Muscle layer of duodenum (tissue), 2 donors: Measurements from ENCODE around the gene PCDH9.

Source experiments
- H3K27ac ChIP-seq: one replicate; pipeline ENCODE4 v1.7.0; 2013; ENCODE audit warnings: mild to moderate bottlenecking, low read length
- H3K27me3 ChIP-seq: one replicate; pipeline ENCODE4 v1.7.0; 2013; ENCODE audit warnings: low read depth, mild to moderate bottlenecking, control low read depth, low read length
- H3K36me3 ChIP-seq, 2 donors: one replicate each; pipeline ENCODE4 v1.7.0; 2013; ENCODE audit warnings: low read length in 2 of 2, control low read depth in 1 of 2, mild to moderate bottlenecking in 1 of 2; ENCODE audit not compliant: insufficient read depth in 2 of 2, control insufficient read depth in 1 of 2
- H3K4me1 ChIP-seq, 2 donors: one replicate each; pipeline ENCODE4 v1.7.0; 2013; ENCODE audit warnings: low read length in 2 of 2, mild to moderate bottlenecking in 2 of 2, control low read depth in 1 of 2, moderate library complexity in 1 of 2; ENCODE audit not compliant: insufficient read depth in 2 of 2, control insufficient read depth in 1 of 2
- H3K4me3 ChIP-seq, 2 donors: one replicate each; pipeline ENCODE4 v1.7.0; 2013; ENCODE audit warnings: low read length in 2 of 2, low read depth in 1 of 2, mild to moderate bottlenecking in 1 of 2
- H3K9me3 ChIP-seq, 2 donors: one replicate each; pipeline ENCODE4 v1.7.0; 2013; ENCODE audit warnings: low read length in 2 of 2, control low read depth in 1 of 2, mild to moderate bottlenecking in 1 of 2; ENCODE audit not compliant: control insufficient read depth in 1 of 2
- donor health status: healthy.

PCDH9 gene

GRCh38 chr13:66440938-66441337, 789.2 kb downstream of the PCDH9 start:
- Histone ChIP-seq H3K27me3 (no peaks in the 10 kb centered on the region), H3K4me1 (no peaks in the 10 kb centered on the region), H3K4me3 (no peak overlapping the region), H3K9me3 (no peaks in the 10 kb centered on the region), H3K36me3 (no peaks in the 10 kb centered on the region), H3K27ac (no peak overlapping the region)

DNA sequence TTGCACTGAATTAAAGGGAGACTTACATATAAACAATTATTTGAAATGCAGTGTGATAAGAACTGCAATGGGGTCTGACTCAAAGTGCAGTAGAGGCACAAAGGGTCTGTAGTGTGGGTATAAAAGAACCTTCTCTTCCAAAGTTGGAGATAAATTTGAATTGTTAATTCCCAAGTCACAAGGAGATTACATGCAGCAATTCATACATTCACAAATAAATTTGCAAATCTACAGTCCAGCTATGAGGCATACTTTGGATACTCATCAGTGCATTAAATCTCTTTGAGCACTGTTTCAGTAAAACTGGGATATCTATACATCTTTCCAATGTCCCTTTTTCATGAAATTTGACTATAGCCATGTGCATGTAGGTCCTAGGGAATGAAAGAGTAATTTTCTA, 799.4 kb downstream of the PCDH9 start:
- Histone ChIP-seq H3K36me3 (no peaks in the 10 kb centered on the region), H3K27ac (no peak overlapping the region), H3K4me3 (no peak overlapping the region), H3K27me3 (no peaks in the 10 kb centered on the region), H3K4me1 (no peaks in the 10 kb centered on the region), H3K9me3 (no peaks in the 10 kb centered on the region)

DNA sequence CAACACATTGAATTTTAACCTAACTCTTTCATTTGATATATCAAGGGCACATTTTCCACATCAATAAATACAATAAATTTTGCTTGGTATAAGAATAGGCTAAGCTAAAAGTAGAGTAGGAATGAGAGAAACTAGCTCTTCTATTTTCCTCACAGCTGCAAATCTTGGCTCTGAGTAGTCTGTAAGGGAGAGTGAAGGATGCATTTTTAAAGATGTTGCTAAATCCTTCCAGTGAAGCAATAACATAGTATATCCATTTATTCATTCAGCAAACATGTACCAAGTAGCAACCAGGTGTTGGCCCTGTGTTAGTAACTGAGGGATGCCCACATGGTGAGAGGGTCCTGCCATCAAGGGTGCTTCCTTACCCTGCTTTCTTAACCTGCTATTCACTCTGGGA, 799.9 kb downstream of the PCDH9 start:
- no peaks in the 10 kb centered on the region for H3K27me3 ChIP-seq
- no peak overlapping the region for H3K4me3 ChIP-seq
- H3K9me3 ChIP-seq = no peaks in the 10 kb centered on the region
- no peak overlapping the region for H3K27ac ChIP-seq
- H3K36me3 ChIP-seq = no peaks in the 10 kb centered on the region
- H3K4me1 ChIP-seq = no peaks in the 10 kb centered on the region

DNA sequence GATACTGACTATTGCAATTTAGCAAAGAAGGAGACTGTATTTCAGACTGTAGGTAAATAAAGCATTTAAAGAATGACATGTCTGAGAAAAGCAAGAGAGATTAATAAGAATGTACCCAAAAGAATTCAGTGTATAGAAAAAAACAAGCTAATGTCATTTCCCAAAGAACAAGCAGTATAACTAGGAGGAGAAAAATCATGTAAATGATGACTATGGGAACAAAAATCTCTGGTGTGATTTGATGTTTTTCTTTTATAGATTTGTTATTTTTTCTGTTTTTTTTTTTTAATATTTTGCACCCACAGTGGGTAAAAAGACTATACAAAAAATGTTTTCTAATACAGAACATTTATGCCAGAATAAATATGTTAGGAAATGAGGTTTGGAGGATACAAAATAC, 801.0 kb downstream of the PCDH9 start:
- H3K4me1 ChIP-seq = no peaks in the 10 kb centered on the region
- no peak overlapping the region for H3K4me3 ChIP-seq
- H3K27ac ChIP-seq = no peak overlapping the region
- H3K9me3 ChIP-seq = no peaks in the 10 kb centered on the region
- H3K36me3 ChIP-seq = no peaks in the 10 kb centered on the region
- H3K27me3 ChIP-seq = no peaks in the 10 kb centered on the region

- Histone ChIP-seq H3K4me1 (no peaks in the 10 kb centered on the region), H3K4me3 (no peak overlapping the region), H3K27me3 (no peaks in the 10 kb centered on the region), H3K36me3 (no peaks in the 10 kb centered on the region), H3K9me3 (peaks cover 0 to 3% of the 10 kb centered on the region in 2 donors), H3K27ac (no peak overlapping the region)
Measured at GRCh38 chr13:66427458-66427861, 802.7 kb downstream of the PCDH9 start.

DNA sequence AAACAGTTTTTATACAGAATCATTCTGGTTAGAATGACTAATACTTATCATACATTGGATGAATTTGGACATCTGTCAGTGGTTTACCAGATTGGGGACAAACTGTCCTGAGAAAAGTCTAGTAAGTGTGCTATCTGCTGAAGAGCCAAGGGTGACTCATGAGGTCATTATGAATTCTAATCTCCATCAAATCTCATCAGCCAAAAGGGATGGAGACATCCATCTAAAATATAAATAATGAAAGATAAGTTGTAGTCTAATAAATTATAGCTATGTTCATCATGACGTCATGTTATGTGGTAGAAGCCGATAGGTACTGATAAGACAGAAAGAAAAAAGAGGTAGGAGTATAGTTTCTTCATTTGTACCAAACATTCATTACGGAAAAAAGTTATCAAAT, 804.4 kb downstream of the PCDH9 start:
- H3K27ac ChIP-seq = no peak overlapping the region
- H3K36me3 ChIP-seq = no peaks in the 10 kb centered on the region
- H3K27me3 ChIP-seq = no peaks in the 10 kb centered on the region
- no peak overlapping the region for H3K4me3 ChIP-seq
- H3K9me3 ChIP-seq = peaks cover 0 to 9% of the 10 kb centered on the region in 2 donors
- H3K4me1 ChIP-seq = no peaks in the 10 kb centered on the region

GRCh38 chr13:66424422-66424821, 805.7 kb downstream of the PCDH9 start:
- no peak overlapping the region for H3K27ac ChIP-seq
- H3K4me1 ChIP-seq = no peaks in the 10 kb centered on the region
- peaks cover 0 to 9% of the 10 kb centered on the region in 2 donors for H3K9me3 ChIP-seq
- H3K27me3 ChIP-seq = no peaks in the 10 kb centered on the region
- no peak overlapping the region for H3K4me3 ChIP-seq
- H3K36me3 ChIP-seq = no peaks in the 10 kb centered on the region

- H3K9me3 ChIP-seq = no peaks in the 10 kb centered on the region
- no peaks in the 10 kb centered on the region for H3K27me3 ChIP-seq
- no peak overlapping the region for H3K27ac ChIP-seq
- H3K36me3 ChIP-seq = no peaks in the 10 kb centered on the region
- H3K4me1 ChIP-seq = no peaks in the 10 kb centered on the region
- H3K4me3 ChIP-seq = no peak overlapping the region
Measured at GRCh38 chr13:66415444-66415843, 814.7 kb downstream of the PCDH9 start.

- Histone ChIP-seq H3K4me1 (no peaks in the 10 kb centered on the region), H3K27me3 (no peaks in the 10 kb centered on the region), H3K4me3 (no peak overlapping the region), H3K9me3 (no peaks in the 10 kb centered on the region), H3K36me3 (no peaks in the 10 kb centered on the region), H3K27ac (no peak overlapping the region)
Measured at GRCh38 chr13:66414066-66414800, 815.9 kb downstream of the PCDH9 start.

DNA sequence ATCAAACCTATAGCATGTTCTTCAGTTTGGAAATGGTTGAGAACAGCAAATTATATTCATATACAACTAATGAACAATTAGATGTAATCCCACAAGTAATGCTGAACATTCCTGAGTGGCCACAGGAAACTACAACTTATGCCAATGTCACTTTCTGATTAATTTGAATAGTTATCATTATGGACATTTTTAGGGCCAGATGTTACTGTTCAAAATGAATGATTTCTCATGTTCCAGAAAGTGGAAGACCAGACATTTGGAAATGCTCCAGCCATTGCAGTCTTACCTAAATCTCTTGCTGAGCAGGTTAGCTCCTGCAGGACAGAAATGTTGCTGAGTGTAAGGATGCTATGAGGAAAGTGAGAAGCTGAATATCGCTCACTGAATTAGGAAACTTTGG, 819.8 kb downstream of the PCDH9 start:
- Histone ChIP-seq H3K9me3 (no peaks in the 10 kb centered on the region), H3K4me3 (no peak overlapping the region), H3K27me3 (no peaks in the 10 kb centered on the region), H3K4me1 (no peaks in the 10 kb centered on the region), H3K36me3 (no peaks in the 10 kb centered on the region), H3K27ac (no peak overlapping the region)

GRCh38 chr13:66409542-66409941, 820.6 kb downstream of the PCDH9 start:
- Histone ChIP-seq H3K36me3 (no peaks in the 10 kb centered on the region), H3K9me3 (no peaks in the 10 kb centered on the region), H3K27me3 (no peaks in the 10 kb centered on the region), H3K4me1 (no peaks in the 10 kb centered on the region), H3K27ac (no peak overlapping the region), H3K4me3 (no peak overlapping the region)

DNA sequence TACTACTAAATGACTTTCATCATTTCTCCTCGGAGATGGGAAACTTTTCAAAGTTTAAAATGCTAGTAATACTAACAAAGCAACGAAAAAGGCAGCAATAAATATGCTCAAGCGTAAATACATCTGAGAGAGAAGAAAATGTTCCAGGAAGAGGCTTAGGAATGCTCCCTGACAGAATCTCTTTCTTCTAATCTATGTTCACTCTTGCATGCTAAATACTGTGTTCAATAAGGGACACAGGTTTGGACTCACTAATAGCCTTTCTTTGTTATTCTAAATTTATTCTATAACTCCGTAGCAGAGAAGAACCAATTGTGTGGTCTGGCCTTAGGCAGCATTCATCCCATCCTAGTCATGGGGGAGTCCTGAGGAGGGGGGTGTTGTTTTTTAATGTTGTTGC, 823.0 kb downstream of the PCDH9 start:
- Histone ChIP-seq H3K9me3 (no peaks in the 10 kb centered on the region), H3K4me3 (no peak overlapping the region), H3K36me3 (no peaks in the 10 kb centered on the region), H3K27ac (no peak overlapping the region), H3K27me3 (no peaks in the 10 kb centered on the region), H3K4me1 (no peaks in the 10 kb centered on the region)
